GM23338 (cell line): ENCODE data around the gene PCMT1. TPM values are rescaled to one million over a fixed set of nuclear protein-coding genes. Genes with fewer than 3 reads are reported as not detected.

Experiments used
- ATAC-seq: fragments of 200-7000 bp; cut with Tn5 transposase; 3 replicates; pipeline ENCODE4 v1.9.1; 2020
- DNase-seq: peaks from one replicate; pipeline ENCODE4 v3.0.0-alpha.2; 2015; ENCODE audit warnings: low spot score
- H2AFZ ChIP-seq: fragments of 200-600 bp; sonication (generic); 2 replicates; pipeline ENCODE4 v1.8.0; 2016; ENCODE audit warnings: antibody characterized with exemption, mild to moderate bottlenecking, moderate library complexity
- H3F3A ChIP-seq: fragments of 200-600 bp; sonication (generic); replicated peaks from 2 replicates; pipeline ENCODE4 v1.8.0; 2017; ENCODE audit warnings: antibody characterized with exemption, mixed run types, low read depth
- H3K27ac ChIP-seq: fragments of 200-600 bp; sonication (generic); 2 replicates; pipeline ENCODE4 v1.6.1; 2016; ENCODE audit warnings: low read depth
- H3K27me3 ChIP-seq: fragments of 200-600 bp; sonication (generic); 2 replicates; pipeline ENCODE4 v1.8.0; 2016; ENCODE audit warnings: mild to moderate bottlenecking, mixed run types, moderate library complexity; ENCODE audit not compliant: insufficient read depth
- H3K36me3 ChIP-seq: fragments of 200-600 bp; sonication (generic); 2 replicates; pipeline ENCODE4 v1.8.0; 2016; ENCODE audit warnings: mild to moderate bottlenecking; ENCODE audit not compliant: insufficient read depth
- H3K4me1 ChIP-seq: fragments of 200-600 bp; sonication (generic); 2 replicates; pipeline ENCODE4 v1.8.0; 2016; ENCODE audit warnings: mild to moderate bottlenecking, moderate library complexity; ENCODE audit not compliant: insufficient read depth
- H3K4me2 ChIP-seq: fragments of 200-600 bp; sonication (generic); 2 replicates; pipeline ENCODE4 v1.7.1; 2017; ENCODE audit warnings: mixed run types
- H3K4me3 ChIP-seq: fragments of 200-600 bp; sonication (generic); 2 replicates; pipeline ENCODE4 v1.6.1; 2016; ENCODE audit warnings: mixed run types
- H3K79me2 ChIP-seq: fragments of 200-600 bp; sonication (generic); replicated peaks from 2 replicates; pipeline ENCODE4 v1.8.0; 2017; ENCODE audit warnings: mild to moderate bottlenecking; ENCODE audit not compliant: insufficient read depth
- H3K9me2 ChIP-seq: fragments of 200-600 bp; sonication (generic); 2 replicates; pipeline ENCODE4 v1.8.0; 2017; ENCODE audit not compliant: insufficient read depth
- H4K20me1 ChIP-seq: fragments of 200-600 bp; sonication (generic); replicated peaks from 2 replicates; pipeline ENCODE4 v1.8.0; 2017; ENCODE audit warnings: mild to moderate bottlenecking; ENCODE audit not compliant: insufficient read depth
- H3K27ac Mint-ChIP-seq: 2 replicates; pipeline ENCODE4 v1.8.0; 2020; ENCODE audit warnings: inconsistent platforms, mild to moderate bottlenecking, moderate library complexity, mixed read lengths
- H3K27me3 Mint-ChIP-seq: 3 replicates; pipeline ENCODE4 v1.8.0; 2022; ENCODE audit warnings: low read depth, mild to moderate bottlenecking, moderate library complexity, mixed read lengths, inconsistent platforms; ENCODE audit not compliant: insufficient read depth, poor library complexity
- H3K36me3 Mint-ChIP-seq: 3 replicates; pipeline ENCODE4 v1.8.0; 2021; ENCODE audit warnings: low read depth, mild to moderate bottlenecking, inconsistent platforms, moderate library complexity, mixed read lengths
- H3K4me1 Mint-ChIP-seq: 3 replicates; pipeline ENCODE4 v1.8.0; 2020; ENCODE audit warnings: mild to moderate bottlenecking, inconsistent platforms, mixed read lengths
- H3K4me3 Mint-ChIP-seq: 3 replicates; pipeline ENCODE4 v1.8.0; 2021; ENCODE audit warnings: moderate library complexity, mild to moderate bottlenecking, inconsistent platforms, mixed read lengths
- H3K9me3 Mint-ChIP-seq: 3 replicates; pipeline ENCODE4 v1.8.0; 2020; ENCODE audit warnings: moderate library complexity, mild to moderate bottlenecking, inconsistent platforms, mixed read lengths
- CREB1 ChIP-seq: fragments of 250-450 bp; sonication (Bioruptor Pico); IDR thresholded peaks from 2 replicates; pipeline ENCODE4 v1.5.0; 2020; ENCODE audit warnings: low read depth, mild to moderate bottlenecking, moderate library complexity
- EZH2phosphoT487 ChIP-seq: fragments of 200-600 bp; sonication (generic); IDR thresholded peaks from one replicate; pipeline ENCODE4 v1.8.1; 2018; ENCODE audit warnings: antibody characterized with exemption; ENCODE audit not compliant: unreplicated experiment
- NANOG ChIP-seq: IDR thresholded peaks from 2 replicates; pipeline ENCODE4 v1.6.1; 2016; ENCODE audit warnings: antibody characterized with exemption, borderline replicate concordance
- REST ChIP-seq: IDR thresholded peaks from one replicate; pipeline ENCODE4 v1.6.1; 2018; ENCODE audit warnings: antibody characterized with exemption; ENCODE audit not compliant: unreplicated experiment
- polyA plus RNA-seq: library from polyadenylated mRNA; unstranded; fragments of >200 nt; fragmentation: Nextera tagmentation; extraction: Ambion mirVana; gene quantifications from 2 replicates; pipeline ENCODE4 v1.2.1, GENCODE V29; 2016
- total RNA-seq: library from RNA; depleted of rRNA; stranded (reverse); fragments of >200 nt; shearing (Covaris generic); gene quantifications from 2 replicates; pipeline ENCODE4 v1.2.3, GENCODE V29; 2014
- TF ChIP-seq, protein P1 (sequence below): fragments of 250-450 bp; sonication (Bioruptor Pico); IDR thresholded peaks from 2 replicates; pipeline ENCODE4 v1.5.0; 2020; ENCODE audit warnings: mild to moderate bottlenecking, moderate library complexity

PCMT1 gene
- total and polyA plus RNA-seq, 2 experiments from 2014 or later: 87.6 to 168 TPM

GRCh38 chr6:149855741-149856140 lies 106.2 kb downstream of the PCMT1 start:
- Histone ChIP-seq H3K4me3 (no peak overlapping the region), H3K27me3 (no peaks in the 10 kb centered on the region), H2AFZ (no peak overlapping the region), H3K36me3 (no peaks in the 10 kb centered on the region), H3F3A (no peaks in the 10 kb centered on the region), H3K9me2 (no peaks in the 10 kb centered on the region), H4K20me1 (peaks cover 11% of the 10 kb centered on the region; the same call in 1 of the 2 replicates), H3K4me1 (peaks cover 24% of the 10 kb centered on the region), H3K27ac (no peak overlapping the region), H3K79me2 (peaks cover 10% of the 10 kb centered on the region; the same call in 1 of the 2 replicates), H3K4me2 (peak overlapping the region; percentile 35; the same call in 1 of the 2 replicates)
- Mint-ChIP-seq H3K27me3 (peaks cover under 1% of the 10 kb centered on the region), H3K36me3 (no peaks in the 10 kb centered on the region), H3K4me1 (peaks cover 41% of the 10 kb centered on the region), H3K27ac (no peak overlapping the region), H3K4me3 (no peak overlapping the region), H3K9me3 (no peaks in the 10 kb centered on the region)
- TF ChIP-seq NANOG (no peak), EZH2phosphoT487 (no peak), REST (no peak), CREB1 (CRISPR knock-in tag) (no peak)
- TF ChIP-seq, protein P1, sequence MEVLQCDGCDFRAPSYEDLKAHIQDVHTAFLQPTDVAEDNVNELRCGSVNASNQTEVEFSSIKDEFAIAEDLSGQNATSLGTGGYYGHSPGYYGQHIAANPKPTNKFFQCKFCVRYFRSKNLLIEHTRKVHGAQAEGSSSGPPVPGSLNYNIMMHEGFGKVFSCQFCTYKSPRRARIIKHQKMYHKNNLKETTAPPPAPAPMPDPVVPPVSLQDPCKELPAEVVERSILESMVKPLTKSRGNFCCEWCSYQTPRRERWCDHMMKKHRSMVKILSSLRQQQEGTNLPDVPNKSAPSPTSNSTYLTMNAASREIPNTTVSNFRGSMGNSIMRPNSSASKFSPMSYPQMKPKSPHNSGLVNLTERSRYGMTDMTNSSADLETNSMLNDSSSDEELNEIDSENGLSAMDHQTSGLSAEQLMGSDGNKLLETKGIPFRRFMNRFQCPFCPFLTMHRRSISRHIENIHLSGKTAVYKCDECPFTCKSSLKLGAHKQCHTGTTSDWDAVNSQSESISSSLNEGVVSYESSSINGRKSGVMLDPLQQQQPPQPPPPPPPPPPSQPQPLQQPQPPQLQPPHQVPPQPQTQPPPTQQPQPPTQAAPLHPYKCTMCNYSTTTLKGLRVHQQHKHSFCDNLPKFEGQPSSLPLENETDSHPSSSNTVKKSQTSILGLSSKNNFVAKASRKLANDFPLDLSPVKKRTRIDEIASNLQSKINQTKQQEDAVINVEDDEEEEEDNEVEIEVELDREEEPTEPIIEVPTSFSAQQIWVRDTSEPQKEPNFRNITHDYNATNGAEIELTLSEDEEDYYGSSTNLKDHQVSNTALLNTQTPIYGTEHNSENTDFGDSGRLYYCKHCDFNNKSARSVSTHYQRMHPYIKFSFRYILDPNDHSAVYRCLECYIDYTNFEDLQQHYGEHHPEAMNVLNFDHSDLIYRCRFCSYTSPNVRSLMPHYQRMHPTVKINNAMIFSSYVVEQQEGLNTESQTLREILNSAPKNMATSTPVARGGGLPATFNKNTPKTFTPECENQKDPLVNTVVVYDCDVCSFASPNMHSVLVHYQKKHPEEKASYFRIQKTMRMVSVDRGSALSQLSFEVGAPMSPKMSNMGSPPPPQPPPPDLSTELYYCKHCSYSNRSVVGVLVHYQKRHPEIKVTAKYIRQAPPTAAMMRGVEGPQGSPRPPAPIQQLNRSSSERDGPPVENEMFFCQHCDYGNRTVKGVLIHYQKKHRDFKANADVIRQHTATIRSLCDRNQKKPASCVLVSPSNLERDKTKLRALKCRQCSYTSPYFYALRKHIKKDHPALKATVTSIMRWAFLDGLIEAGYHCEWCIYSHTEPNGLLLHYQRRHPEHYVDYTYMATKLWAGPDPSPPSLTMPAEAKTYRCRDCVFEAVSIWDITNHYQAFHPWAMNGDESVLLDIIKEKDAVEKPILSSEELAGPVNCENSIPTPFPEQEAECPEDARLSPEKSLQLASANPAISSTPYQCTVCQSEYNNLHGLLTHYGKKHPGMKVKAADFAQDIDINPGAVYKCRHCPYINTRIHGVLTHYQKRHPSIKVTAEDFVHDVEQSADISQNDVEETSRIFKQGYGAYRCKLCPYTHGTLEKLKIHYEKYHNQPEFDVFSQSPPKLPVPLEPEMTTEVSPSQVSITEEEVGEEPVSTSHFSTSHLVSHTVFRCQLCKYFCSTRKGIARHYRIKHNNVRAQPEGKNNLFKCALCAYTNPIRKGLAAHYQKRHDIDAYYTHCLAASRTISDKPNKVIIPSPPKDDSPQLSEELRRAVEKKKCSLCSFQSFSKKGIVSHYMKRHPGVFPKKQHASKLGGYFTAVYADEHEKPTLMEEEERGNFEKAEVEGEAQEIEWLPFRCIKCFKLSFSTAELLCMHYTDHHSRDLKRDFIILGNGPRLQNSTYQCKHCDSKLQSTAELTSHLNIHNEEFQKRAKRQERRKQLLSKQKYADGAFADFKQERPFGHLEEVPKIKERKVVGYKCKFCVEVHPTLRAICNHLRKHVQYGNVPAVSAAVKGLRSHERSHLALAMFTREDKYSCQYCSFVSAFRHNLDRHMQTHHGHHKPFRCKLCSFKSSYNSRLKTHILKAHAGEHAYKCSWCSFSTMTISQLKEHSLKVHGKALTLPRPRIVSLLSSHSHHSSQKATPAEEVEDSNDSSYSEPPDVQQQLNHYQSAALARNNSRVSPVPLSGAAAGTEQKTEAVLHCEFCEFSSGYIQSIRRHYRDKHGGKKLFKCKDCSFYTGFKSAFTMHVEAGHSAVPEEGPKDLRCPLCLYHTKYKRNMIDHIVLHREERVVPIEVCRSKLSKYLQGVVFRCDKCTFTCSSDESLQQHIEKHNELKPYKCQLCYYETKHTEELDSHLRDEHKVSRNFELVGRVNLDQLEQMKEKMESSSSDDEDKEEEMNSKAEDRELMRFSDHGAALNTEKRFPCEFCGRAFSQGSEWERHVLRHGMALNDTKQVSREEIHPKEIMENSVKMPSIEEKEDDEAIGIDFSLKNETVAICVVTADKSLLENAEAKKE (CRISPR knock-in tag): no peak
- DNase-seq (no peak), ATAC-seq (no peak)
